K562 (cell line): ENCODE results near the gene KCNQ2. TPM values are rescaled to one million over a fixed set of nuclear protein-coding genes. Genes with fewer than 3 reads are reported as not detected.

ENCODE experiments used
- FOXA3 ChIP-seq, 2 experiments: fragments of 450-650 bp in 1 of 2; sonication (generic) in 1 of 2; formaldehyde crosslinking; IDR thresholded peaks in 1 of 2; conservative IDR thresholded peaks in 1 of 2; 2 replicates each; pipeline versions ENCODE4 v1.4.0 to v1.8.0; 2020 to 2022; ENCODE audit warnings: mild to moderate bottlenecking in 2 of 2, missing genetic modification reagents in 1 of 2
- KDM5B ChIP-seq: fragments of 200-600 bp; sonication (generic); IDR thresholded peaks from 2 replicates; pipeline ENCODE4 v1.6.1; 2012; ENCODE audit warnings: low read depth, mild to moderate bottlenecking, moderate library complexity, low read length, control low read depth, inconsistent platforms; ENCODE audit not compliant: insufficient replicate concordance
- MTA3 ChIP-seq: fragments of 450-650 bp; formaldehyde crosslinking; IDR thresholded peaks from 2 replicates; pipeline ENCODE4 v1.6.1; 2017; ENCODE audit warnings: mild to moderate bottlenecking, borderline replicate concordance
- POLR2AphosphoS2 ChIP-seq: IDR thresholded peaks from 2 replicates; pipeline ENCODE4 v1.6.1; 2012; ENCODE audit warnings: low read length, improper control_type of control experiment
- POLR2H ChIP-seq: IDR thresholded peaks from 2 replicates; pipeline ENCODE4 v1.6.1; 2016; ENCODE audit warnings: missing genetic modification characterization, low read depth, mild to moderate bottlenecking, control low read depth, missing compliant biosample characterization, moderate library complexity
- POLR3A ChIP-seq: IDR thresholded peaks from 2 replicates; pipeline ENCODE4 v1.6.1; 2011; ENCODE audit warnings: borderline replicate concordance, mild to moderate bottlenecking, moderate library complexity; ENCODE audit not compliant: insufficient read length, insufficient read depth; ENCODE audit errors: extremely low read depth
- PRMT5 ChIP-seq: sonication (generic); formaldehyde crosslinking; IDR thresholded peaks from 2 replicates; pipeline ENCODE4 v1.5.0; 2020; ENCODE audit warnings: missing genetic modification reagents
- SMARCA4 ChIP-seq: fragments of 450-650 bp; IDR thresholded peaks from 2 replicates; pipeline ENCODE4 v1.6.1; 2016
- SUPT5H ChIP-seq: fragments of 450-650 bp; IDR thresholded peaks from 2 replicates; pipeline ENCODE4 v1.6.1; 2016
- TAF7 ChIP-seq: fragments of 450-650 bp; IDR thresholded peaks from 2 replicates; pipeline ENCODE4 v1.6.1; 2016; ENCODE audit warnings: missing genetic modification characterization, missing compliant biosample characterization
- THRAP3 ChIP-seq: fragments of 450-650 bp; IDR thresholded peaks from 2 replicates; pipeline ENCODE4 v1.6.1; 2016; ENCODE audit warnings: mild to moderate bottlenecking, inconsistent platforms, borderline replicate concordance
- ZBTB17 ChIP-seq: fragments of 450-650 bp; formaldehyde crosslinking; IDR thresholded peaks from 2 replicates; pipeline ENCODE4 v1.4.0; 2020; ENCODE audit warnings: mild to moderate bottlenecking
- ZFP30 ChIP-seq: fragments of 250-450 bp; sonication (Bioruptor Pico); IDR thresholded peaks from 2 replicates; pipeline ENCODE4 v1.8.0; 2022; ENCODE audit warnings: moderate library complexity, mild to moderate bottlenecking, inconsistent platforms, borderline replicate concordance
- ZNF561 ChIP-seq: fragments of 450-650 bp; formaldehyde crosslinking; conservative IDR thresholded peaks from 2 replicates; pipeline ENCODE4 v1.4.0; 2020; ENCODE audit warnings: mild to moderate bottlenecking, moderate library complexity
- ZNF583 ChIP-seq: fragments of 250-450 bp; sonication (Bioruptor Pico); IDR thresholded peaks from 2 replicates; pipeline ENCODE4 v1.4.0; 2020
- polyA plus RNA-seq, 8 experiments: library from polyadenylated mRNA; depleted of rRNA in 4 of 8; stranded (reverse) in 5 of 8; unstranded in 3 of 8; fragments of >200 nt; fragmentation: Nextera tagmentation in 2 of 8; fragmentation: Illumina TruSeq in 1 of 8; extraction: Ambion mirVana in 2 of 8; extraction: Trizol in 1 of 8; gene quantifications; 2 replicates each; pipeline versions ENCODE4 v1.2.1 to v1.2.3, GENCODE V29; 2011 to 2014; ENCODE audit warnings: inconsistent platforms in 1 of 8, missing spikeins in 1 of 8
- total RNA-seq, 7 experiments: library from RNA; depleted of rRNA in 6 of 7; stranded (reverse); fragments of >200 nt in 6 of 7; fragmentation: Illumina TruSeq in 2 of 7; extraction: Trizol in 2 of 7; gene quantifications; 2 replicates each; pipeline versions ENCODE4 v1.2.1 to v1.2.3, GENCODE V29; 2011 to 2021; ENCODE audit warnings: low replicate concordance in 1 of 7
- TF ChIP-seq, protein P1 (sequence below): sonication (generic); formaldehyde crosslinking; IDR thresholded peaks from 2 replicates; pipeline ENCODE4 v1.5.0; 2020; ENCODE audit warnings: missing genetic modification reagents
- TF ChIP-seq, protein P2 (sequence below), 2 experiments: fragments of 450-650 bp; formaldehyde crosslinking in 1 of 2; IDR thresholded peaks; 2 replicates each; pipeline versions ENCODE4 v1.4.0 to v1.6.1; 2014 to 2020; ENCODE audit warnings: mild to moderate bottlenecking in 2 of 2, borderline replicate concordance in 1 of 2, low read depth in 1 of 2
- TF ChIP-seq, protein P3 (sequence below): sonication (generic); formaldehyde crosslinking; IDR thresholded peaks from 2 replicates; pipeline ENCODE4 v1.8.0; 2022; ENCODE audit warnings: missing genetic modification reagents, mild to moderate bottlenecking, moderate library complexity, borderline replicate concordance

KCNQ2 gene
- total and polyA plus RNA-seq, 9 of the 15 experiments (the other 6 are each of a cell fraction or from before 2014, with no cell fraction given) = 0.13 to 0.16 TPM; not detected in 7

DNA sequence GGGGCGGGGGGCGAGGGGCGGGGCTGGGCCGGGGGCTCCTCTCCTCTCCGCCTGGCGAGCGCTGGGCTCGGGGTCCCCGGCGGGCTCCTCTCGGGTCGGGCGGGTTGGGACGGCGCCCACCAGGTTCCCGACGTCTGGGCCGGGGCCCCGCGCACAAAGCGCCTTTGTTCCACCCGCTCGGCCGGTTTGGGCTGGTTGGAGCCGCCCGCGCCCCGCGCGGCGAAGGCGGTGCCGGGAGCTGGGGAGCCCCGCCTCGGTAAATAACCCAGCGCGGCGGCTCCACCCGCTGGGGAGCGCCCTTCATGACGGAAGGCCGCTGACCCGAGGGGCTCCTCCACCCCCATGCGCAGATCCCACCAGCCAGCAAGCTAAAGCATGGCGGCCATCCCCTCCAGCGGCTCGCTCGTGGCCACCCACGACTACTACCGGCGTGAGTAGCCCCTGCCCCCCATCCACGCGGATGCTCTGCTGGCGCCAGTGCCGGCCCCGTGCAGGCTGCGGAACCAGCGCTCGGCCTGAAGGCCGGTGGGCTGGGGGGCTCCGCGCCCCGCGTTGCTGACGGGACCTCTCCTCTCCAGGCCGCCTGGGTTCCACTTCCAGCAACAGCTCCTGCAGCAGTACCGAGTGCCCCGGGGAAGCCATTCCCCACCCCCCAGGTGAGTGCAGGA is 48.6 kb upstream of the KCNQ2 start (continued):
- TF ChIP-seq, protein P1, sequence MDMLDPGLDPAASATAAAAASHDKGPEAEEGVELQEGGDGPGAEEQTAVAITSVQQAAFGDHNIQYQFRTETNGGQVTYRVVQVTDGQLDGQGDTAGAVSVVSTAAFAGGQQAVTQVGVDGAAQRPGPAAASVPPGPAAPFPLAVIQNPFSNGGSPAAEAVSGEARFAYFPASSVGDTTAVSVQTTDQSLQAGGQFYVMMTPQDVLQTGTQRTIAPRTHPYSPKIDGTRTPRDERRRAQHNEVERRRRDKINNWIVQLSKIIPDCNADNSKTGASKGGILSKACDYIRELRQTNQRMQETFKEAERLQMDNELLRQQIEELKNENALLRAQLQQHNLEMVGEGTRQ (CRISPR knock-in tag) = no peak
- TF ChIP-seq PRMT5 (CRISPR knock-in tag) = no peak
- peak; percentile 20 for TF ChIP-seq KDM5B
- no peak for TF ChIP-seq POLR3A
- TF ChIP-seq, protein P2, sequence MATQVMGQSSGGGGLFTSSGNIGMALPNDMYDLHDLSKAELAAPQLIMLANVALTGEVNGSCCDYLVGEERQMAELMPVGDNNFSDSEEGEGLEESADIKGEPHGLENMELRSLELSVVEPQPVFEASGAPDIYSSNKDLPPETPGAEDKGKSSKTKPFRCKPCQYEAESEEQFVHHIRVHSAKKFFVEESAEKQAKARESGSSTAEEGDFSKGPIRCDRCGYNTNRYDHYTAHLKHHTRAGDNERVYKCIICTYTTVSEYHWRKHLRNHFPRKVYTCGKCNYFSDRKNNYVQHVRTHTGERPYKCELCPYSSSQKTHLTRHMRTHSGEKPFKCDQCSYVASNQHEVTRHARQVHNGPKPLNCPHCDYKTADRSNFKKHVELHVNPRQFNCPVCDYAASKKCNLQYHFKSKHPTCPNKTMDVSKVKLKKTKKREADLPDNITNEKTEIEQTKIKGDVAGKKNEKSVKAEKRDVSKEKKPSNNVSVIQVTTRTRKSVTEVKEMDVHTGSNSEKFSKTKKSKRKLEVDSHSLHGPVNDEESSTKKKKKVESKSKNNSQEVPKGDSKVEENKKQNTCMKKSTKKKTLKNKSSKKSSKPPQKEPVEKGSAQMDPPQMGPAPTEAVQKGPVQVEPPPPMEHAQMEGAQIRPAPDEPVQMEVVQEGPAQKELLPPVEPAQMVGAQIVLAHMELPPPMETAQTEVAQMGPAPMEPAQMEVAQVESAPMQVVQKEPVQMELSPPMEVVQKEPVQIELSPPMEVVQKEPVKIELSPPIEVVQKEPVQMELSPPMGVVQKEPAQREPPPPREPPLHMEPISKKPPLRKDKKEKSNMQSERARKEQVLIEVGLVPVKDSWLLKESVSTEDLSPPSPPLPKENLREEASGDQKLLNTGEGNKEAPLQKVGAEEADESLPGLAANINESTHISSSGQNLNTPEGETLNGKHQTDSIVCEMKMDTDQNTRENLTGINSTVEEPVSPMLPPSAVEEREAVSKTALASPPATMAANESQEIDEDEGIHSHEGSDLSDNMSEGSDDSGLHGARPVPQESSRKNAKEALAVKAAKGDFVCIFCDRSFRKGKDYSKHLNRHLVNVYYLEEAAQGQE (IDR thresholded peaks at IDR 0.05; ENCODE audit: borderline replicate concordance) = peak; percentile 100
- TF ChIP-seq, protein P2 (CRISPR knock-in tag; IDR thresholded peaks at IDR 0.05; ENCODE audit: low read depth) = peak; percentile 52; the same call in 1 of the 2 replicates
- peak; percentile 72 for TF ChIP-seq POLR2H (tag)
- no peak for TF ChIP-seq ZFP30
- no peak for TF ChIP-seq THRAP3
- TF ChIP-seq ZBTB17 (CRISPR knock-in tag) = peak; percentile 67; the same call in 1 of the 2 replicates
- TF ChIP-seq POLR2AphosphoS2 = no peak; the same call in 1 of the 2 replicates
- no peak for TF ChIP-seq TAF7 (tag)
- TF ChIP-seq SMARCA4 = 0 out of 2 replicates have a peak, but pooled peaks have one; percentile 23
- peak; percentile 18; the same call in 1 of the 2 replicates for TF ChIP-seq MTA3
- TF ChIP-seq, protein P3, sequence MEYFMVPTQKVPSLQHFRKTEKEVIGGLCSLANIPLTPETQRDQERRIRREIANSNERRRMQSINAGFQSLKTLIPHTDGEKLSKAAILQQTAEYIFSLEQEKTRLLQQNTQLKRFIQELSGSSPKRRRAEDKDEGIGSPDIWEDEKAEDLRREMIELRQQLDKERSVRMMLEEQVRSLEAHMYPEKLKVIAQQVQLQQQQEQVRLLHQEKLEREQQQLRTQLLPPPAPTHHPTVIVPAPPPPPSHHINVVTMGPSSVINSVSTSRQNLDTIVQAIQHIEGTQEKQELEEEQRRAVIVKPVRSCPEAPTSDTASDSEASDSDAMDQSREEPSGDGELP (CRISPR knock-in tag) = peak; percentile 44; the same call in 1 of the 2 replicates
- TF ChIP-seq ZNF561 (CRISPR knock-in tag) = no peak
- no peak for TF ChIP-seq ZNF583
- peak; percentile 70 to 92 for TF ChIP-seq FOXA3 (CRISPR knock-in tag; conservative IDR thresholded peaks at IDR 0.05 in 1 of 2, IDR thresholded peaks at IDR 0.05 in 1 of 2)
- no peak for TF ChIP-seq SUPT5H
